ENCODE measurements around the gene GARIN5A.

DNA sequence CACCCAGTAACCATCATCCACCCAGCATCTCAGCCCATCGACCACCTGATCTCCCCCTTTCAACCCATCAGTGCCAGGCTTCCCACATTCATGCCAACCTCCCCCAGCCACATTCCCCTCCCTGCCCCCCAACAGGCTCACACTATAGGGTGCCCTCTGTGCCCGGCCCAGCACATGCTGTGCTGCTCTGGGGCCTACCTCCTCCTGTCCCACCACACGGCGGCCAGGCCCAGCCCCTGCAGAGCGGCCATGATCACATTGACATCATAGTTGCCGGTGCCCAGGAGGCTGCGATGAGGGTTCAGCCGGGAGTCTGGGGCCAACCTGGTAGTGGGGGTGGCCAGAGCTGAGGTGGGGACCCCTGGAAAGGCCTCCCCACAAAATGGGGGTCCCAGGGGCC, 30.7 kb upstream of the GARIN5A start:
- TF ChIP-seq, protein P1, sequence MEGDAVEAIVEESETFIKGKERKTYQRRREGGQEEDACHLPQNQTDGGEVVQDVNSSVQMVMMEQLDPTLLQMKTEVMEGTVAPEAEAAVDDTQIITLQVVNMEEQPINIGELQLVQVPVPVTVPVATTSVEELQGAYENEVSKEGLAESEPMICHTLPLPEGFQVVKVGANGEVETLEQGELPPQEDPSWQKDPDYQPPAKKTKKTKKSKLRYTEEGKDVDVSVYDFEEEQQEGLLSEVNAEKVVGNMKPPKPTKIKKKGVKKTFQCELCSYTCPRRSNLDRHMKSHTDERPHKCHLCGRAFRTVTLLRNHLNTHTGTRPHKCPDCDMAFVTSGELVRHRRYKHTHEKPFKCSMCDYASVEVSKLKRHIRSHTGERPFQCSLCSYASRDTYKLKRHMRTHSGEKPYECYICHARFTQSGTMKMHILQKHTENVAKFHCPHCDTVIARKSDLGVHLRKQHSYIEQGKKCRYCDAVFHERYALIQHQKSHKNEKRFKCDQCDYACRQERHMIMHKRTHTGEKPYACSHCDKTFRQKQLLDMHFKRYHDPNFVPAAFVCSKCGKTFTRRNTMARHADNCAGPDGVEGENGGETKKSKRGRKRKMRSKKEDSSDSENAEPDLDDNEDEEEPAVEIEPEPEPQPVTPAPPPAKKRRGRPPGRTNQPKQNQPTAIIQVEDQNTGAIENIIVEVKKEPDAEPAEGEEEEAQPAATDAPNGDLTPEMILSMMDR (conservative IDR thresholded peaks at IDR 0.05; ENCODE audit: low read depth, low read length), result no peak
- TF ChIP-seq EZH2 (IDR thresholded peaks at IDR 0.05; ENCODE audit: borderline replicate concordance, low read depth, low read length, poor library complexity, severe bottlenecking), result no peak
